GM21367 (cell line): ENCODE measurements around the gene NF2.

Source experiments
- ATAC-seq: cut with Tn5 transposase; IDR thresholded peaks from one replicate; pipeline ENCODE4 v1.9.1; 2021; ENCODE audit not compliant: unreplicated experiment

The NF2 gene

GRCh38 chr22:29700206-29700899 is 96.9 kb downstream of the NF2 start:
- ATAC-seq: no peak

- ATAC-seq: no peak
These were observed 97.4 kb downstream of the NF2 start for GRCh38 chr22:29700900-29701154.

DNA sequence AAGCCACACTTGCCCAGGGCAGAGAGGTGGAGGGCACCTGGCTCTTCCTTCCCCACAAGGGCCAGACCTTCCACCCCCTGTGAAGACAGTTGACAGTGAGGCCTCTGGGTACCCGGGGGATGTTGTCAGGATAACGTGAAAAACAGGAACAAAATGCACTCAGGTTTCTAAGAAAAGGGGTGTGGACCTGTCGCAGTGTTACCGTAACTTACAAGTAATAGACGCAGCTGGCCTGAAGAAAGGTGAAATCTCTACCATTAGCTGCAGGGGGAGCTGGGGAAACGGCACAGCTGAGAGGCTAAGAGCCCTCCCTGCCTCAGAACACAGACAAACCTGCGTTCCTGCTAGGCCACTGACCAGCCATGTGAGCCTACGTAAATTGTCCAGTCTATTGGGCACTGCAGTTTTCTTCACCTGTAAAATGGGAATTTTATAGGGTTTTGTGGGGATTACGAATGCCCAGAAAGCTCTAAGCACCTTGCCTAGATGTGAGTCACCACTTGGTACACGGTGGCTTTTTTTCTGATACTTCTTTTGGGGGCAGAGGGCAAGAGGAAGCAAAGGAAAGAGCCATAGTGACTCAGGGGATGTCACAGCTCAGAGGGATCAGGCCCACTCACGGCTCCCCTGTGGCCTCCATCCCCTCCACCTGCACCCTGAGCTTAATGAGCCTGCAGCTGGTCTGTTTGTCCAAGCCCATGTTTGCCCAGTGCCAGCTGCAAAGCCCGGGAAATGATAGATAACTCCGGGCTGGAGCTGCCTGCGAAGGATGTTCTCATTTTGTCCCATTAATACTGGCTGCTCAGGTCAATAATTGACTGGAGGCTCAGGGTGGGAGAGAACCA is 97.9 kb downstream of the NF2 start:
- ATAC-seq: no peak

DNA sequence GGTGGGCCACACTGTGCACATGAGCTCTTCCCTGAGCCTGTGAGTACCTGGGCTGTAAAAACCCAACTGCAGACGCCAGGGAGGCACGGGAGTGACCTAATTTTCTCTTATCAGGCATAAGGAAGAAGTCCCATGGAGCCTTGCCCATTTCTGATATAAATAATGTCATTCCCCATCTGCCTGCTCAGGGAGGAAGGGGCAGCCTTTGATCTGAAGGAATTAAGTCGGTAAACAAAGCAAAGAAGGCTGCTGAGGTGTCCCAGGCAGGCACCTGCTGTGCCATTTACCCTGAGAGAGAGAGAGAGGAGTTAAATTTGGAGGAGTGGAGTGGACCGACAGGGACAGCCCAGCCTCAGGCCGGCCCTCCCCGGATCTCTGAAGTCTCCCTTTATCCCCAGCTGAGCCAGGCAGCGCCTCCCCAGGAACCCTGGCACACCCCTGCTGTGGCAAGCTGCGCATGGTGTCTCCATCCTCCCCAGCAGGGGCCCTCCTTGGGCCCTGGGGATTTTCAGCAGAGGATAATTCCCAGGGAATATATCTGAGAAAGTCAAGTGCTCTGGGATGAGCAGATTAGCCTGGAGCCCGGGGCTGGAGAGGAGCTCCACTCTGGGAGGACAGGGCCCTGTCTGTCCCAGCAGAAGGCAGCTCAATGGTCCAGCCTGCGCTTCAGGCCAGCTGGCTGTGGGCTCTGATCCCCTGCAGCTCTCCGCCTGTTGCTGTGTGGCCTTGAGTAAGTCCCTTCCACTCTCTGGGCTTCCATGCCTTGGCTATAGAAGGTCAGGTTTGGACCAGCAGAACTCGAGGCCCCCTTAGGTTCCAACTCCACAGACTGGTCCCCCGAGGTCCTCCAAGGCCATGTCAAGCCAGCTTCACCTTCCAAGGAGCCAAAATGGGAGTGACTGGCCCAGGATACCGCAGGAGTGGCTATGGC is 98.8 kb downstream of the NF2 start:
- no peak for ATAC-seq

DNA sequence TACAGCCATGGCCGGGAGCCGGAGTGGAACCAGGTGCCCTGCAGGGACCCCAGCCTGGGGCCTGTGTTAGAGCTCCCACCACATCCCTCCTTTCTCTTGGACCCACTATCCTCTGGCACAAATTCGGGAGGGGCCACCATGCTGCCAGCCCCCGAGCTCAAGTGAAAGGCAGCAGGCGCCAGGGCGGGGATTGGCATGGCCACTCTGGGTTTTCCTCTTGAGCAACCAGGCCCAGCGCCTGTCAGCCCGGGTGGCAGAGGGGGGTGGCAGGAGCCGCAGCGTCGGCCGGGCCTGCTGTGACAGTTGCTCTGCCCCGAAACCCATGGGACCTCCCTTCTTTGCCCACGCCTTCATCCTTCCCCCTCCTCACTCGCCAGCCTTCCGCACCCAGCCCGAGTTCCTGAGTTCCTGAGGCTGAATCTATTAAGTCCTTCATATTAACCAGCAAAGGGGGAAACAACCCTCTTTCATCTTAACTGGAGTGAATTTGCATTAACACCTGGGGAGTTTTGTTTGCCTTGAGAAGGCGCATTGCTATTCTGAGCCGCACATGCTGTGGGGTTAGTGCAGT is 99.6 kb downstream of the NF2 start:
- ATAC-seq: no peak

DNA sequence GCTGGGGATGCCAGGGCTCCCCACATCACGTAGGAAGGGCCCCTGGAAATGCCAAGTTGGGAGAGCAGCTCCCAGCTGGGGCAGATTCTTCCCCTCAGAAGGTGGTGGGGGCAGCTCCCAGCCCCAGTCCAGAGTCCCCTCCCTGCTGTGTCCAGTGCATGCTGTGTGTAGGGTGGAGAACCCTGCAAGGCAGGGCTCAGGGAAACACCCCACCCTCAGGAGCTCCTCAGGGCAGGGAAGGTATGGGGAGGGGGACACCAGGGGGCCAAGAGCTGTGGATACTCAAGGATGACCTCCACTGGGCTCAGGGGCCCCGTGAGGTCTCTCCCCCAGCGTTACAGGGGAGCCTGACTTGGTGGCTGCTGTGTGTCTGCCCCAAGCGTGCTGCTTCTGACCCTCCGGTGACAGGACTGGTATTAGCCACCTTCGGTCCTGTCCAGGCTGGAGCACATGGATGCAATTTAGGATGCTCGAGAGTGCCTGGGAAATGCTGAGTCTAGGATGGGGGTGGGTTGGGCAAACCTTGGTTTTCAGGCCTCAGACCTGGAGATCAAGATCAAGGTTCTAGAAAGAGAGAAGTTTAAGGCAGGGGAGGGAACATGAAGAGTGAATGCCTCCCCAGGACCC is 100.2 kb downstream of the NF2 start:
- no peak for ATAC-seq

- no peak for ATAC-seq
These were observed 101.3 kb downstream of the NF2 start for GRCh38 chr22:29704528-29705285.

DNA sequence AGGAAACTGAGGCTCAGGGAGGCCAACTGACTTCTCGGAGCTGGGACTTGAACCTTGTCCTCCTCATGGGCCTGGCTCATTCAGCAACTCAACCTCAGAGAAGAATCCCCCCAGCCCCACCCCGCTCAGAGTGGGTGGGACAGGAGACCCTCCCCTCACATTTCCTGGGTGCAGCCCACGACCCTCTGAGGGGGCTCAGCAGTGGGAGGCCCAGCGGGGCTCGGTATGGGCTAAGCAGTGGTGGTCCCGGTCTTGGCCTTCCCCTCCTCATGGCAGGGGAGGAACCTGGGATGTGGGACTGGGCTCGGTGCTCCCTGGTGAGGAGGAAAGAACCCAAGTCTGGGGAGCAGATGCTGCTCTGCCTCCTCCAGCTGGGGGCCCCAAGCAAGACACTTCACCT is 102.2 kb downstream of the NF2 start:
- no peak for ATAC-seq

GRCh38 chr22:29706486-29706885 is 103.1 kb downstream of the NF2 start:
- ATAC-seq: no peak

DNA sequence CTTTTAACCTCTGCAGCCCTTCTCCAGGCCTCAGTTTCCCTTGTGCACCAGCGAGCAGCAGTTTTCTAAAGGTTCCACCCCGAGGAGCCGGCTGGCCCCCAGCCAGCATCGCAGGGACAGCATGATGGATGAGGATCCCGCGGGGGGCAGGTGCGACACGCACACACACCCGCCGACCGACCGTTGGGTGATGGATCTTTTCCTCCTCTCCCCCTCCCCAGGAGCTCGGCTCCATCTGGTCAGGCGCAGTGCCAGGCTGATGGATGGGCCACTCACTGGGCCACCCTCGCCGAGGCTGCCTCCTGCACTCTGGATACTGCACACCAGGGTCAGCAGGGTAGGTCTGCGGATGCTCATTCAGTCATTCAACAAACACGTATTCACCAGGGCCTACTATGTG is 103.6 kb downstream of the NF2 start:
- ATAC-seq: no peak

DNA sequence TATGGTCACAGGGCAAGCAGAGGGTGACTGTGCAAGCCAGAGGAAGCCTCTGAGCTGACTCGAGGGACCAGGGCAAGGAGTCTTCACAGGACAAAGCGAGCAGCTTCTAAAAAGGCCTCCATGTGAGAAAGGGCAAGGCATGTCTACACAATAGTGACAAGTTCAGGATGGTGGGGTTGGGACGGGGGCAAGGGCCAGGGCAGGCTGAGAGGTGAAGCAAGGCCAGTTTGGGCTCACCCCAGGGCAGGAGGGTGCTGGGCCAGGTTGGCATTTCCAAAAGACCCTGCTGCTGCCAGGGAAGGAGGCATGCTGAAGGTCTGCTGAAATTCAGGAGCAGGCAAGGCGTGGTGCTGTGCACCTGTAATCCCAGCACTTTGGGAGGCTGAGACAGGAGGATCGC is 104.0 kb downstream of the NF2 start:
- ATAC-seq: no peak

GRCh38 chr22:29710193-29710592 is 106.8 kb downstream of the NF2 start:
- no peak for ATAC-seq

DNA sequence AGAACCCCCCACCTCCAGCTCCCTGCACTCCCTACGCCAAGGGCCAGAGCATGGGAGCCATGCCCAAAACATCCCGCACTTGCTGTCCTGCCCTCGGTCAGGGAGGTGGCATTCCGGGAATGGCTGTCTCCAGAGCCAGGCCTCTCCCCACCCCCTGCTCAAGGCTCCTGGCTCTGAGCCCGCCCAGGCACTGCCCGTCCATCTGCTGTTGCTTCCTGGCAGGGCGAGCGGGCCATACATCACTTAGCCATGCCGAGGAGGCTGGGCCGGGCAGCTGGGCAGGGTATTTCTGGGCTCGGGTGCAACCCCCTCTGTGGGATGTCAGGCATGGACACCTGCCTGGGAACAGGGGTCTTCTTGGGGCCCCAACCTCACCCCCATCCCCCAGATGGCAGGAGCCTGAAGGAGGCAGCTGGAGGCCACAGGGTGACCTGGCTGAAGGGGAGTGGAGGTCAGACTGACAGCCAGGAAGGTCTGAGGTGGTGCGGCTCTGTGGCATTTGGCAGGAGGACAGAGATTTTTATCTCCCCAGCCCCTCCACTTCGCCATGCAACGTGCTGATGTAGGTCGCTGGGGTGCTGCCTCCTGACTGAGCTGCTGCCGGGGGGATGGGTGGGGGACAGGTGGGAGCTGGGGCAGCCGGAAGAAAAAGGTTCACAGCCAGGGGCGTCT is 107.6 kb downstream of the NF2 start:
- ATAC-seq: no peak

DNA sequence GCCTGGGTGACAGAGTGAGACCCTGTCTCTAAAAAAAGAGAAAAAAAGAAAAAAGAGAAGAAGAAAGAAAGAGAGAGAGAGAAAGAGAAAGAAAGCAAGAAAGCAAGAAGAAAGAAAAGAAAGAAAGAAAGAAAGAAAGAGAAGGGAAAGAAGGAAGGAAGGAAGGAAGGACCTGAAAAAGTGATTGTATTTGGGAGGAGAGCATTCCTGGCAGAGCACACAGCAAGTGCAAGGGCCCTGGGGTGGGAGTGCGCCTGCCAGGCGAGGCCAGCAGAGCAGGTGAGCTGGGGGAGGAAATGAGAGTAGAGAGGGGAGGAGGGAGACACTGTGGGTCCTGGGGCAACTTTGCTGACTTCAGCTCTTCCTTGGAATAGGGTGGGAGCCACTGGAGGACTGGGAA is 108.7 kb downstream of the NF2 start:
- ATAC-seq: no peak

GRCh38 chr22:29713156-29713727 is 109.8 kb downstream of the NF2 start:
- ATAC-seq: no peak

- ATAC-seq: no peak
These were observed 111.8 kb downstream of the NF2 start for GRCh38 chr22:29715240-29715639.

GRCh38 chr22:29715705-29716104 is 112.3 kb downstream of the NF2 start:
- no peak for ATAC-seq

DNA sequence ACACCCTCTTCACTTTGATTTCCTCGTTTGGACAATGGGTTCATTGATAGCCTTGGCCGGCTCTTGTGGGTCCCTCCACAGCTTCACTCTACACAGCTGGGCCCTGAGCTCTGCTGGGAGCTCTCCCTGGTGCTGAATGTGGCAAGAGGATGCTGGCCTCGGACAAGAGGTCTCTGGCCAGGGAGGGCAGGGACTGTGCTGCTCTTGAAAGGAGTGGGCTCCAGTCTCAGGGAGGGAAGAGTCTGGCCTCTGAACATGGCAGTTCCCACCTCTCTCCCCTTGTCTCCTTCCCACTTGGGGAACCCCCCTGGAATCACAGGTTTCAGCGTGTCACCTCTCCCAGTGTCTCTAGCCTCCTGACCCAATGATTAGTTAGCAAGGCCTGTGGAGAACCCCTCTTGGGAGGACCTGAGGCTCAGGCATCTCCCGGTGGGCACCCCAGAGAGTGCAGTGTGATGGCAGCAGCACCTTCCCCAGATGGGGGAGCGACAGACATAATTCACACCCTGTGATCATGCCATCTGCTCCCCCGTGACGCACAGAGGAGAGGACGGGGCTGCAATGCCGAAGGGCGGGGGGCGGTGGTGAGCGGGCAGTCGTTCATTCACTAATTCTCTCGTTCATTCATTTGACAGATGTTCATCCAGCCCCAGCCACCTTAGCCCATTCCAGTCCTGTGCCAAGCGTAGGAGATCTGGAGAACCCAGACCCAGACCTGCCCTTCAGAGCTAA is 113.5 kb downstream of the NF2 start:
- no peak for ATAC-seq

- ATAC-seq: no peak
These were observed 114.4 kb downstream of the NF2 start for GRCh38 chr22:29717789-29718188.
